Upper lobe of right lung (tissue), 1 donor: Measurements from ENCODE around the gene MICALL1. TPM values are rescaled to one million over a fixed set of nuclear protein-coding genes. Genes with fewer than 3 reads are reported as not detected.
"Not testable (repeated sequence)": the region's sequence is repeated elsewhere in the genome, so short reads cannot be mapped to it uniquely, and the experiment has no call there.

Experiments used
- ATAC-seq: fragments of 200-7000 bp; cut with Tn5 transposase; one replicate; pipeline ENCODE4 v1.9.1; 2020; ENCODE audit warnings: mild to moderate bottlenecking, moderate library complexity
- DNase-seq: peaks from one replicate; pipeline ENCODE4 v3.0.0-alpha.2; 2020
- H3K27ac ChIP-seq: fragments of 200-600 bp; one replicate; pipeline ENCODE4 v1.8.0; 2022
- H3K27me3 ChIP-seq: fragments of 200-600 bp; one replicate; pipeline ENCODE4 v1.8.0; 2022; ENCODE audit warnings: mild to moderate bottlenecking
- H3K36me3 ChIP-seq: fragments of 200-600 bp; one replicate; pipeline ENCODE4 v1.8.0; 2022
- H3K4me1 ChIP-seq: fragments of 200-600 bp; one replicate; pipeline ENCODE4 v1.8.0; 2022
- H3K4me3 ChIP-seq: fragments of 200-600 bp; one replicate; pipeline ENCODE4 v1.8.0; 2022; ENCODE audit warnings: mild to moderate bottlenecking
- H3K9me3 ChIP-seq: fragments of 200-600 bp; one replicate; pipeline ENCODE4 v1.8.0; 2022
- intact Hi-C: fragments of 100-400 bp; cut with DNase I; formaldehyde crosslinking; loops from one replicate; pipeline ENCODE4 v1.11.0; 2022
- total RNA-seq: library from RNA; stranded (reverse); fragmentation: NEBNext Ultra II Directional; extraction: Animal tissue kit (Norgen Biotek cat#: 25700); gene quantifications from one replicate; pipeline ENCODE4 v1.2.1, GENCODE V29; 2021
- TF ChIP-seq, protein P1 (sequence below): fragments of 200-600 bp; IDR thresholded peaks from one replicate; pipeline ENCODE4 v1.8.0; 2022; ENCODE audit warnings: antibody characterized with exemption
- donor health status: DM: no; HTN: yes; CAD: no; lungs with severe emphysema.

The MICALL1 gene
- total RNA-seq, 1 donor from 2014 or later, result 37.4 TPM

DNA sequence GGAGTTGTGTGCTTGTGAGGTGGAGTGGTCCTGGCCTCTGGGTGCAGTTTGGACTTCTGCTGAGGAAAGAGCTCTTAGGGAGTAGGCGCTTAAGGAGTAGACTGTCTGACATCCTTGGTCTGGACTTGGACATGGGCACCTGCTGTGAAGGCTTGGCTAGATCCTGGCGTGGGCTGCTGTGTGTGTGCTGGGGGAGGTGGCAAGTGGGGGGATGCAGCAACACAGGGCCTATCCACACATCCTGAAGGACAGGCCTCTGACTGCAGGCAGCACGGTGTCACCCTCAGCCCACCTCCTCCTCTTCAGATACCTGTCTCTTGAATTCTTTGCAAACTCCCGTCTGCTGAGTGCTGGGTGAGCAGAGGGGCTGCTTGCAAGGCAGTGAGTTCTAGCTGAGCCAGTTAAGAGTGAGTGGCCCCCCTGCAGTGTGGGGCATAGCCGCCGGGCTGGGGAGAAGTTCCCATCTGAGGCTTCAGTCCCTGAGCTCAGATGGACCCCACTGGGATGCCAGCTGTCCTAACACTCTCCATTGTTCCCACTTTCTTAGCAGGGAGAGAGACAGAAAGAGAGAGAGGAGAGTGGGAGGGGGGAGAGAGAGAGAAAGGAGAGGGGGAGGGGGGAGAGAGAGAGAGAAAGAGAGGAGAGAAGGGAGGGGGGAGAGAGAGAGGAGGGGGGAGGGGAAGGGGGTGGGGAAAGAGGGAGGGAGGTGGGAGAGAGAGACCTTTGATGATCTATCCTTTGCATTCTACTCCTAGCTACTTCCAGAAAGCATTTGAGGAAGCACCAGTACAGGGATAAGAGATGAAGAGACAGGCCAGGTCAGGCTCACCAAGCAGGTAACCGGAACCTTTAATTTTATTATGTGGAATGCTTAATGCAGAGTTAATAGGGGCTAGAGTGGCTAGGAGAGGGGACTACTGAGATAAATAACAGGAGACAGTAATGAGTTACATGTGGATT, 65.7 kb downstream of the MICALL1 start:
- Histone ChIP-seq H3K4me3 (no peak overlapping the region), H3K36me3 (peaks cover 33% of the 10 kb centered on the region), H3K4me1 (no peaks in the 10 kb centered on the region), H3K9me3 (no peaks in the 10 kb centered on the region), H3K27me3 (no peaks in the 10 kb centered on the region), H3K27ac (no peak overlapping the region)
- intact Hi-C loops, result no loop called here
- DNase-seq, result no peak
- no peak for ATAC-seq
- TF ChIP-seq, protein P1, sequence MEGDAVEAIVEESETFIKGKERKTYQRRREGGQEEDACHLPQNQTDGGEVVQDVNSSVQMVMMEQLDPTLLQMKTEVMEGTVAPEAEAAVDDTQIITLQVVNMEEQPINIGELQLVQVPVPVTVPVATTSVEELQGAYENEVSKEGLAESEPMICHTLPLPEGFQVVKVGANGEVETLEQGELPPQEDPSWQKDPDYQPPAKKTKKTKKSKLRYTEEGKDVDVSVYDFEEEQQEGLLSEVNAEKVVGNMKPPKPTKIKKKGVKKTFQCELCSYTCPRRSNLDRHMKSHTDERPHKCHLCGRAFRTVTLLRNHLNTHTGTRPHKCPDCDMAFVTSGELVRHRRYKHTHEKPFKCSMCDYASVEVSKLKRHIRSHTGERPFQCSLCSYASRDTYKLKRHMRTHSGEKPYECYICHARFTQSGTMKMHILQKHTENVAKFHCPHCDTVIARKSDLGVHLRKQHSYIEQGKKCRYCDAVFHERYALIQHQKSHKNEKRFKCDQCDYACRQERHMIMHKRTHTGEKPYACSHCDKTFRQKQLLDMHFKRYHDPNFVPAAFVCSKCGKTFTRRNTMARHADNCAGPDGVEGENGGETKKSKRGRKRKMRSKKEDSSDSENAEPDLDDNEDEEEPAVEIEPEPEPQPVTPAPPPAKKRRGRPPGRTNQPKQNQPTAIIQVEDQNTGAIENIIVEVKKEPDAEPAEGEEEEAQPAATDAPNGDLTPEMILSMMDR, result no peak

DNA sequence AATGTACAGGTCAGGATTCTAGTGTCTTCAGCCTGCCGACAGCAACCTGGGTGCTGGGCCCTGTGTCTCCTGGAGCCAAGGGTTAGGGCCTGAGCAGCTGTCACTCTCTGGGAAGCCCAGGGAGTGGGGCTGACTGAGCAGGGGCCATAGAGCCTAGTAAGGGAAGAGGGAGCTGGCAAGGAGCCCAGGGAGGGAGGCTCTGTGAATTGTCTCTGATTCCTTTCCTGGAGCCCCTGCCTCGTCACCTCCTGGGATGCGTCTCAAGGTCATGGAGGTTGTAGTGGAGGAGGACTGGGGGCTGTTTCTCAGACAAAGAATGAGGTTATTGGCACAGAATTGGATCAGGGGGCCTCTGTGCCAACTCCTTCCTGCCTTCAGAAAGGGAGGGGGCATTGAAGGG, 66.4 kb downstream of the MICALL1 start:
- Histone ChIP-seq H3K9me3 (no peaks in the 10 kb centered on the region), H3K27ac (no peak overlapping the region), H3K4me3 (no peak overlapping the region), H3K4me1 (no peaks in the 10 kb centered on the region), H3K36me3 (peaks cover 26% of the 10 kb centered on the region), H3K27me3 (no peaks in the 10 kb centered on the region)
- TF ChIP-seq, protein P1, result no peak
- intact Hi-C loops, result no loop called here
- DNase-seq, result no peak
- no peak for ATAC-seq

- Histone ChIP-seq H3K9me3 (no peaks in the 10 kb centered on the region), H3K4me1 (no peaks in the 10 kb centered on the region), H3K36me3 (peaks cover 16% of the 10 kb centered on the region), H3K27me3 (no peaks in the 10 kb centered on the region), H3K4me3 (no peak overlapping the region), H3K27ac (no peak overlapping the region)
- ATAC-seq (no peak), DNase-seq (no peak)
- intact Hi-C loops, result no loop called here
- TF ChIP-seq, protein P1, result no peak
These were observed 67.4 kb downstream of the MICALL1 start for GRCh38 chr22:37973271-37974170.

DNA sequence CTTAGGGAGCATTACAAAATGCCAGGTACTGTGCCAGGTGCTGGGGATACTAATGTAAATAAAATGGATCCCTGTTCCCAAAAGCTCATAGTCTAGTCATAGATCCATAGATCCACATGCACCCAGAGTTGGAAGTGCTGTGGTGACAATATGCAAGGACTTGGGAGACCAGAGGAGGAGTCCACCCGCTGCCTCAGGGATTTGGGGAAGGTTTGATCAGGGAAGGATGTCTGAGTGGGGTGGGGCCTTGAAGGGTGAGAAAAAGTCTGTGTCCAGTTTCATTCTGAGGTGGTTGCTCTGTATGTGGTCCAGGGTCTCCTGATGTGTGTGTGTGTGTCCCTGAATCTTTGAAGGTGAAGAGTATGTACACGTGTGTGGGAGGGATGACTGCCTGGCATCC, 69.1 kb downstream of the MICALL1 start:
- Histone ChIP-seq H3K36me3 (peaks cover 12% of the 10 kb centered on the region), H3K4me1 (no peaks in the 10 kb centered on the region), H3K4me3 (no peak overlapping the region), H3K9me3 (no peaks in the 10 kb centered on the region), H3K27me3 (no peaks in the 10 kb centered on the region), H3K27ac (no peak overlapping the region)
- ATAC-seq (no peak), DNase-seq (no peak)
- intact Hi-C loops, result no loop called here
- TF ChIP-seq, protein P1, result no peak

DNA sequence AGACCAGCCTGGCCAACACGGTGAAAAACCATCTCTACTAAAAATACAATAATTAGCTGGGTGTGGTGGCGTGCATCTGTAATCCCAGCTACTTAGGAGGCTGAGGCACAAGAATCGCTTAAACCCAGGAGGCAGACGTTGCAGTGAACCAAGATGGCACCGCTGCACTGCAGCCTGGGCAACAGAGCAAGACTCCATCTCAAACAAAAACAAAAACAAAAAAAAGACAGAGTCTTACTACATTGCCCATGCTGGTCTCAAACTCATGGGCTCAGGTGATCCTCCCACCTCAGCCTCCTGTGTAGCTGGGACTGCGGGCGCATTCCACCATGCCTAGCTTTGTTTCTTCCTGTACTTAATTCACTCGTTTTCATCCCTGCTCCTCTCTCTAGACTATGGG, 69.9 kb downstream of the MICALL1 start:
- H3K36me3 ChIP-seq, result peaks cover 12% of the 10 kb centered on the region
- intact Hi-C loops, result not testable (repeated sequence)

GRCh38 chr22:37976547-37976946, 70.5 kb downstream of the MICALL1 start:
- H3K4me1 ChIP-seq, result no peaks in the 10 kb centered on the region
- no peak for DNase-seq
- ATAC-seq, result no peak
- H3K36me3 ChIP-seq, result peaks cover 12% of the 10 kb centered on the region
- H3K27ac ChIP-seq, result no peak overlapping the region
- H3K9me3 ChIP-seq, result no peaks in the 10 kb centered on the region
- no peak overlapping the region for H3K4me3 ChIP-seq
- intact Hi-C loops, result no loop called here
- TF ChIP-seq, protein P1, result no peak
- no peaks in the 10 kb centered on the region for H3K27me3 ChIP-seq

More for the DNA sequence above, 69.9 kb downstream of the MICALL1 start:
- not testable (repeated sequence) for H3K27me3 ChIP-seq, H3K9me3 ChIP-seq, DNase-seq, ATAC-seq, H3K4me1 ChIP-seq, H3K27ac ChIP-seq, H3K4me3 ChIP-seq
